Osteoblast (primary cell): ENCODE measurements around the gene NUBPL. TPM values are rescaled to one million over a fixed set of nuclear protein-coding genes. Genes with fewer than 3 reads are reported as not detected.

Experiments used
- DNase-seq: peaks from one replicate; pipeline ENCODE4 v3.0.0; 2011; ENCODE audit warnings: low spot score, mixed read lengths; ENCODE audit not compliant: insufficient read length; ENCODE audit errors: missing footprints
- H2AFZ ChIP-seq: 2 replicates; pipeline ENCODE4 v1.6.0; 2011; ENCODE audit warnings: mild to moderate bottlenecking, low read length
- H3K27ac ChIP-seq: 2 replicates; pipeline ENCODE4 v1.5.1; 2011; ENCODE audit warnings: mild to moderate bottlenecking, low read depth, low read length, moderate library complexity
- H3K27me3 ChIP-seq: 2 replicates; pipeline ENCODE4 v1.6.0; 2012; ENCODE audit warnings: mild to moderate bottlenecking, control low read depth, inconsistent platforms, low read length, moderate library complexity; ENCODE audit not compliant: insufficient read depth
- H3K36me3 ChIP-seq: 2 replicates; pipeline ENCODE4 v1.5.1; 2011; ENCODE audit warnings: mild to moderate bottlenecking, low read length, control low read depth, moderate library complexity; ENCODE audit not compliant: insufficient read depth
- H3K4me1 ChIP-seq: 2 replicates; pipeline ENCODE4 v1.5.1; 2011; ENCODE audit warnings: mild to moderate bottlenecking, low read length, control low read depth, moderate library complexity; ENCODE audit not compliant: insufficient read depth
- H3K4me2 ChIP-seq: 2 replicates; pipeline ENCODE4 v1.6.0; 2011; ENCODE audit warnings: mild to moderate bottlenecking, low read length; ENCODE audit not compliant: insufficient read depth
- H3K4me3 ChIP-seq: fragments of 200-600 bp; sonication (generic); 3 replicates; pipeline ENCODE4 v1.5.1; 2012; ENCODE audit warnings: mild to moderate bottlenecking, low read length, inconsistent platforms; ENCODE audit not compliant: insufficient read depth
- H3K79me2 ChIP-seq: 2 replicates; pipeline ENCODE4 v1.6.0; 2012; ENCODE audit warnings: mild to moderate bottlenecking, low read length, control low read depth, inconsistent platforms; ENCODE audit not compliant: insufficient read depth
- H3K9me3 ChIP-seq: 2 replicates; pipeline ENCODE4 v1.5.1; 2011; ENCODE audit warnings: low read depth, low read length, control low read depth
- H4K20me1 ChIP-seq: 2 replicates; pipeline ENCODE4 v1.6.0; 2012; ENCODE audit warnings: mild to moderate bottlenecking, low read length, control low read depth; ENCODE audit not compliant: insufficient read depth
- CTCF ChIP-seq: IDR thresholded peaks from 2 replicates; pipeline ENCODE4 v1.5.1; 2011; ENCODE audit warnings: mild to moderate bottlenecking, low read depth, low read length, moderate library complexity; ENCODE audit errors: extremely low read depth
- total RNA-seq: library from RNA; depleted of rRNA; stranded (reverse); fragments of >200 nt; gene quantifications from 2 replicates; pipeline ENCODE4 v1.2.3, GENCODE V29; 2012

NUBPL gene
- total RNA-seq, 1 donor = 11.6 TPM

- H3K4me3 ChIP-seq = no peak overlapping the region
- H3K4me1 ChIP-seq = no peaks in the 10 kb centered on the region
Observed at GRCh38 chr14:31544816-31545215, 16.4 kb upstream of the NUBPL start.

DNA sequence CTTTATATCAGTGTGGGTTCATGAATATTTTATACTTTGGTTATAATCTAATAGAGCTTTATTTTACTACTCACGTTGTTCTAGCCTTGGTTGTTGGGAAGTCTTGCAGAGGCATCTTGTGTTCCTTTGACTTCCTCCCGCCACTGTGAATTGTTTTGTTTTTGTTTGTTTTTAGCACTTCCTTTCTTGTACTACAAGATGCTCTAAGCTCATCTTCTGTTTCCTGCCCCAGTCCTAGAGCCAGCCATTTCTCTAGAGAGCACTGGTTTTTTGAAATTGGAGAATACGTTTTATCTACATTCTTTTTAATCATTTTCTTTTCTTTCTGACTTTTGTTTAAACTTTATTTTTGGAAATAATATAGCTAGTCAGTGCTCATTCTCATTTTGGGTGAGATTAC, 15.9 kb upstream of the NUBPL start:
- Histone ChIP-seq H3K9me3 (no peaks in the 10 kb centered on the region), H2AFZ (no peak overlapping the region), H3K79me2 (no peaks in the 10 kb centered on the region), H3K27me3 (no peaks in the 10 kb centered on the region), H3K4me3 (no peak overlapping the region), H3K4me2 (no peak overlapping the region), H4K20me1 (no peaks in the 10 kb centered on the region), H3K27ac (no peak overlapping the region), H3K4me1 (no peaks in the 10 kb centered on the region), H3K36me3 (no peaks in the 10 kb centered on the region)
- TF ChIP-seq CTCF = no peak
- DNase-seq = no peak

More at GRCh38 chr14:31544816-31545215, 16.4 kb upstream of the NUBPL start:
- Histone ChIP-seq H4K20me1 (no peaks in the 10 kb centered on the region), H3K27ac (no peak overlapping the region), H3K4me2 (no peak overlapping the region), H3K27me3 (no peaks in the 10 kb centered on the region), H3K9me3 (no peaks in the 10 kb centered on the region), H3K79me2 (no peaks in the 10 kb centered on the region), H2AFZ (no peak overlapping the region), H3K36me3 (no peaks in the 10 kb centered on the region)
- TF ChIP-seq CTCF = no peak
- DNase-seq = no peak

- Histone ChIP-seq H2AFZ (no peak overlapping the region), H3K27ac (no peak overlapping the region), H3K36me3 (no peaks in the 10 kb centered on the region), H3K9me3 (no peaks in the 10 kb centered on the region), H4K20me1 (no peaks in the 10 kb centered on the region), H3K79me2 (no peaks in the 10 kb centered on the region), H3K4me2 (no peak overlapping the region), H3K4me3 (no peak overlapping the region), H3K4me1 (no peaks in the 10 kb centered on the region), H3K27me3 (peaks cover 3% of the 10 kb centered on the region)
- no peak for DNase-seq
- no peak for TF ChIP-seq CTCF
Observed at GRCh38 chr14:31549817-31550216, 11.4 kb upstream of the NUBPL start.

- no peaks in the 10 kb centered on the region for H3K36me3 ChIP-seq
- no peaks in the 10 kb centered on the region for H3K9me3 ChIP-seq
- TF ChIP-seq CTCF = no peak
Observed at GRCh38 chr14:31550589-31550988, 10.6 kb upstream of the NUBPL start.

More at GRCh38 chr14:31550589-31550988, 10.6 kb upstream of the NUBPL start:
- Histone ChIP-seq H3K27ac (no peak overlapping the region), H3K27me3 (peaks cover 3% of the 10 kb centered on the region), H3K4me1 (no peaks in the 10 kb centered on the region), H3K4me2 (no peak overlapping the region), H3K4me3 (no peak overlapping the region), H4K20me1 (no peaks in the 10 kb centered on the region), H3K79me2 (no peaks in the 10 kb centered on the region), H2AFZ (no peak overlapping the region)
- DNase-seq = no peak
